MM.1S (cell line): Measurements from ENCODE around the gene RASGRF2.

Experiments
- EZH2 ChIP-seq: fragments of 300-600 bp; sonication (generic); optimal IDR thresholded peaks from 2 replicates; pipeline ENCODE3; 2017; ENCODE audit warnings: low read depth, mild to moderate bottlenecking, antibody characterized with exemption, low read length, mixed read lengths
- EZH2phosphoT487 ChIP-seq: fragments of 300-600 bp; sonication (generic); IDR thresholded peaks from 2 replicates; pipeline ENCODE4 v1.6.1; 2018; ENCODE audit warnings: antibody characterized with exemption, low read length
- TF ChIP-seq, protein P1 (sequence below): fragments of 300-600 bp; sonication (generic); IDR thresholded peaks from 2 replicates; pipeline ENCODE4 v1.5.1; 2016; ENCODE audit warnings: antibody characterized with exemption, low read length, mixed read lengths

DNA sequence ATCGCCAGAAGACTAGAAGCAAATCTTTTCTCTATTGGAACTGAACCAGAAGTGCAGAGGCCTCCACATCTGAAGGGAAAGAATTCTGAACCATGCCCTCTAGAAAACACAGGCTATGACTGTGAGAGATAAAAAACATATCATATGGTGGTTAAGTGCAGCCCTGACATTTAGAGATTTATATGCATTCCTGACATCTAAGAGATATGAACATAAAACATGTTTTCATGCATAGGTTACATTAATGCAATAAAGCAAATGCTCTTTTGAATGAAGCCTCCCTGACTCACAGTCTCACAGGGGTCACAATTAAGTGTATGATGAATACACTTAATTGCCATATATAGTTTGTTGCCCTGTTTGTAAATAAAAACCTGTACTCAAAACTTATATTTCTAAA lies 244.0 kb downstream of the RASGRF2 start:
- TF ChIP-seq, protein P1, sequence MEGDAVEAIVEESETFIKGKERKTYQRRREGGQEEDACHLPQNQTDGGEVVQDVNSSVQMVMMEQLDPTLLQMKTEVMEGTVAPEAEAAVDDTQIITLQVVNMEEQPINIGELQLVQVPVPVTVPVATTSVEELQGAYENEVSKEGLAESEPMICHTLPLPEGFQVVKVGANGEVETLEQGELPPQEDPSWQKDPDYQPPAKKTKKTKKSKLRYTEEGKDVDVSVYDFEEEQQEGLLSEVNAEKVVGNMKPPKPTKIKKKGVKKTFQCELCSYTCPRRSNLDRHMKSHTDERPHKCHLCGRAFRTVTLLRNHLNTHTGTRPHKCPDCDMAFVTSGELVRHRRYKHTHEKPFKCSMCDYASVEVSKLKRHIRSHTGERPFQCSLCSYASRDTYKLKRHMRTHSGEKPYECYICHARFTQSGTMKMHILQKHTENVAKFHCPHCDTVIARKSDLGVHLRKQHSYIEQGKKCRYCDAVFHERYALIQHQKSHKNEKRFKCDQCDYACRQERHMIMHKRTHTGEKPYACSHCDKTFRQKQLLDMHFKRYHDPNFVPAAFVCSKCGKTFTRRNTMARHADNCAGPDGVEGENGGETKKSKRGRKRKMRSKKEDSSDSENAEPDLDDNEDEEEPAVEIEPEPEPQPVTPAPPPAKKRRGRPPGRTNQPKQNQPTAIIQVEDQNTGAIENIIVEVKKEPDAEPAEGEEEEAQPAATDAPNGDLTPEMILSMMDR, result no peak
- TF ChIP-seq EZH2phosphoT487, result no peak
- TF ChIP-seq EZH2, result no peak
